T follicular helper cell (primary cell): ENCODE measurements around the gene GIMAP2.
"Not testable (repeated sequence)": the region's sequence is repeated elsewhere in the genome, so short reads cannot be mapped to it uniquely, and the experiment has no call there.

Experiments used
- DNase-seq: peaks from one replicate; pipeline ENCODE4 v3.0.0-alpha.2; 2020; ENCODE audit warnings: low read depth
- total RNA-seq, 2 experiments: gene quantifications; one replicate each; lab custom pipeline; 2026; lab: John Stamatoyannopoulos, UW

Gene GIMAP2
- 29.2 to 107 reads per million in 2 experiments for total RNA-seq

DNA sequence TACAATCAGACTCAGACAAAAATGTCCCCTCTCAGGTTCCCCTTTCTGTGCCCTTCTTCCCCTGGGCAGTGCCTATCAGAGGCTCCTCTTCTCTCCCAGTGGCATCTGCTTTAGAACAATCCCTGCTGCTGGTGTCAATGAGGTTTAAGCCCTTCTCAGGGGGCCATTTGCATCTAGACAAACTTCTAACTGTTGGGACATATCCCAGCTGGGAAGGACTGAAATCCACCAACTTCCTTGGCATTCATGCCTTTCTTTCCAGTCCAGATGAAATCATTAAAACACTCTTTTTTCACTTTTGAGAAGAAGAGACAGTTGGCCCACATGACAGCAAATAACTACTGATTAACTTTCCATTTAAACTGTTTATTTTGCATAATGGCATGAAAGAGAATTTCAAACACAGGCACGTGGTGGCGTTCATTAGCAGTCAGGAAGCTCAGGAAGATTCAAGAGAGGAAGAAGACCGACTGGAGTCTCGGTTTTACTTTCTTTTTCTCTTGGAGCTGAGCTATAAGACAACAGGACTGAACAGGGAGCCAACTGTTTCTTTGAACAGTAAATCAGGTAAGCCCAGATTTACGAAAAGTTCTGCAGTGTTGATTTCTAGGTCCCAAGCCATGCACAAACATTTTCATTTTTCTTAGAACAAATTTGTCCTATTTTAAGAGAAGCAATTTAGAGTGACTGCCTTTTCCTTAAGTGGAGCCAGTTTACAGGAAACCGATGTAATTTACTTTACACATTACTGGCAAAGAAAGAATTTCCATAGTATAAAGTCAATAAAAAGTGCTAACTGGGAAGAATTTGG lies at the start of gene GIMAP2:
Gene GIMAP2 (plus strand): TSS at position 488 of the 811 bp plus-strand sequence. CDS start 1,354 bp downstream, outside the sequence.
- peak; percentile 21 for DNase-seq

- no peak for DNase-seq
These were observed 43.7 kb upstream of the GIMAP2 start for GRCh38 chr7:150641854-150642253.

DNA sequence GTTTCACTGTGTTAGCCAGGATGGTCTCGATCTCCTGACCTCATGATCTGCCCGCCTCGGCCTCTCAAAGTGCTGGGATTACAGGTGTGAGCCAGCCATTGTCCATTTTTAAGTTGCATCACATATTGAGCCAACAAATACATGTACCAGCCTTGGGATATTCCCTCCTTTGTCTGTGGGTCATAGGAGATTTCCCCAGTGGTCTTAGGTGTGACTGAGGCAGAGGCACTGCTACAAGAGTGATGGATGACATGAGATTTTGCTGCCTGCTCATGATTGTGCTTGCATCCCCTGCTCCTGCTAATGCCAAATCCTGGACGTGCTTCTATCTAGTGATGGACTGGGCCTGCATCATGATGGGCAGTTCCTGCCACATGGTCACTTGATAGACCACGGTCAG lies 42.6 kb upstream of the GIMAP2 start:
- no peak for DNase-seq

- no peak for DNase-seq
These were observed 40.1 kb upstream of the GIMAP2 start for GRCh38 chr7:150645259-150646020.

DNA sequence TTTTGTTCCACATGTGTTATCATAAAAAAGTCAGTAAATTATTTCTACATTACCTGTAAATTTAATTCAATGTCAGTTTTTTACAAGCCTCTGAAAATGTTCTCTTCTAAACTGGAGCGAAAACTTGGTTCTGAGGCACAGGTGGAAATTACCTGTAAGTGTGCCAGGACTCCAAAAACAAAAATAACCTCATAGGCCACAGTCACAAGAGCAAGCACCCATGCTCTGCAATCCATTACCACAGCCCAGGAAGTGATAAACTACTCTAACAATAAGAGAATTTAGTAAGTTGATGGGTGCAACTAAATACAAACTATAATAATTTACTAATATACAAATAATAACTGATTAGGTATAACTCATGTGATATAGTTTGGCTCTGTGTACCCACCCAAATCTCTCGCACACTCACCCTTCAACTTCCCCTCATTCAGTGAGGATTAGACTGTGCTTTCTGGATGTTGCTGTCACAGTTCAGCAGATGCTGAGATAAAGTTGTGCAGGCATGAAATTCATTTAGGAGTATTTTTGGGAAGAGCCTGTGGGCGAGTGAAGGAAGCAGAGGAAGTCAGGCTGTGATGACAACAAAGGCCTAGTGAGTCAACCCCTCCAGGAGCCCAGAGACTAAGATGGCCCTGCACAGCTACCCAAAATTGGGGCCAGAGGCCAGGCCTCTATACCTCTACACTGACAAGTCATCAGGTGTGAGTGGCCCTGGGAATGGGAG lies 37.0 kb upstream of the GIMAP2 start:
- DNase-seq, result no peak

DNA sequence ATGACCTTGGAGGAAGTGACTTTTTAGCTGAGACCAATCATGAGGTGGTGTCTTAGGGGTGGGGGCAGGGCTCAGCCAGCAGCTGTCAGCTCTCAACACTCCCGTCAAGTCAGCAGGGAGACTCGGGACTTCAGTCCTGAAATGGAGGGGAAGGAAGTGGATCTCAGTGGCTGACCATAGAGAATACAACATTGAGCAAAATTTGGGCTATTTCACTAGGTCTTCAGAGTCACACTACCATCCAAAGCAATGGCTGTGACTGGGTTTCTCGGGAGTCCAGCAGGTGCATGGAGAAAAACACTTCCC lies 36.5 kb upstream of the GIMAP2 start:
- DNase-seq, result no peak

DNA sequence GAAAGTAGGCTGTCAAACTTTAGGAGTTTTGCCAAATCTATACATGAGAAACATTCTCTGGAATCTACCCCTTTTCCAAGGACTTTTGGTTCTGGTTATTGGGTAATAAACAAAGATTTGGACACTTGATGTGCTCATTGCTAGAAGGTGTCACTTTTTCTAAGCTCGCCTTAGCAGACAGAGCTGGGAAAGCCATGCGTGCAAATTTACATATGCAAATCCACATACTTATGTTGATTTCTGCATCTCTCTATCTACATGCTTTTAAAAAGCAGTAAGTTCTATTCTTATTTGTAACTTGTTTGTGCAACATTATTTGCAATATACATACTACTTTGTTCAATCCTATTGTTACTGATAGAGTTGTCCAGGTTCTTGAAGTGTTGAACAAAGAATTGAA lies 30.8 kb upstream of the GIMAP2 start:
- no peak for DNase-seq

GRCh38 chr7:150656047-150656446 lies 29.5 kb upstream of the GIMAP2 start:
- no peak for DNase-seq

- DNase-seq, result peak; percentile 18
These were observed 28.0 kb upstream of the GIMAP2 start for GRCh38 chr7:150657526-150657925.

GRCh38 chr7:150660939-150661613 lies 24.4 kb upstream of the GIMAP2 start:
- no peak for DNase-seq

GRCh38 chr7:150662821-150663220 lies 22.7 kb upstream of the GIMAP2 start:
- DNase-seq, result not testable (repeated sequence)

GRCh38 chr7:150663802-150664494 lies 21.6 kb upstream of the GIMAP2 start:
- no peak for DNase-seq

- peak; percentile 25 for DNase-seq
These were observed 20.3 kb upstream of the GIMAP2 start for GRCh38 chr7:150665089-150665748.

DNA sequence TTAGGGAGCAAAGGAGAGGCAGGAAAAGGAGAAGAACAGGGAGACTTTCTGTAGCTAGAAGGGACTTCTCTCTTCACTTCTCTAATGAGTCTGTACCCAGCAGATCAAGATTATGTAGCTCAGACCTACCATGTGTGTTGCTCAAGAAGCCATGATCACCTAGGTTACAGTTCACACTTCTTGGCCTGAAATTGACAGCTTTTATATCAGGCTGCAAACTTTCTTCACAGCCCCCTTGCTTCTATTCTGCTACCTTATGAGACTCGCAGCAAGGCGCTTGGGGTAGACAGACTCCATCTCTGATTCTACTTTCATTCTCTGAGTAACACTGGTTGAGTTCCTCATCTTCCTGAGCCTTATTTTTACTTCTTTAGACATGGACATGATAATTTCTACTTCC lies 19.6 kb upstream of the GIMAP2 start:
- no peak for DNase-seq

GRCh38 chr7:150666412-150666811 lies 19.1 kb upstream of the GIMAP2 start:
- DNase-seq, result no peak

DNA sequence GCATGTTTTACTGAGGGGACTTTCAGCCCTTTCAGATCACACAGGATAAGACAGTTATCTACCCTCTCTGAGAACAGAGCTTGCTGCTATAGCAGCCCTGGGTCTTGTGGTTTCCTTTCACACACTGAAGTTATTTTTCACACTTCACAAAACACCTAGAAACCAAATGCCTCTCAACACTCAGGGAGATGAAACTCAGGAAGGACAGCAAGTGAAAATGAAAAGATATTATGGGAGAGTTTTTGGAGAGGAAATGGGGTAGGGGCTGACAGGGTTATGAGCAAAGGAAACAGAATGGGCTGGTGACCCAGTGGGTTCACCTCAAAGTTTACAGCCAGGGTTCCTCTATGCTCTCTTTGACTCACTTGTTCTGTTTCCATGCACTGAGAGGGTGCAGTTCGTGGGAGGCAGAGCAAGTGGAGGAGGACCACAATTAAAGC lies 17.0 kb upstream of the GIMAP2 start:
- peak; percentile 27 for DNase-seq

DNA sequence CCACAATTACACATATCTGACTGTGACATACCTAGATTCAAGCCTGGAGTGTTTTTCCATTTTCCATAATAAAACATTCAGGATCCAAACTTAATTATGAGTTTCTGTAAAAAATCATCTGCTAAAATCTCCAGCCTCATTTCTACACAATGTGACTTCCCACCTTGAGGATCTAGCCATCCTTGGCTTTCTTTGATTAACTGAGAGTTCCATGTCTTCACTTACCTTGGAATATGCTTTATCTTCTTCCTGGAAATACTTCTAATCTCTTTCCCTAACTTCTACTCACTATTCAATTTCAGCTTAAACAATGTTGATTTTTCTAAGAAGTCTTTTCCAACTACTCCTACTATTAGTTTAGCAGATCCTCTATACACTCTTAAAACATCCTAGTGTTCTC lies 16.5 kb upstream of the GIMAP2 start:
- DNase-seq, result no peak

DNA sequence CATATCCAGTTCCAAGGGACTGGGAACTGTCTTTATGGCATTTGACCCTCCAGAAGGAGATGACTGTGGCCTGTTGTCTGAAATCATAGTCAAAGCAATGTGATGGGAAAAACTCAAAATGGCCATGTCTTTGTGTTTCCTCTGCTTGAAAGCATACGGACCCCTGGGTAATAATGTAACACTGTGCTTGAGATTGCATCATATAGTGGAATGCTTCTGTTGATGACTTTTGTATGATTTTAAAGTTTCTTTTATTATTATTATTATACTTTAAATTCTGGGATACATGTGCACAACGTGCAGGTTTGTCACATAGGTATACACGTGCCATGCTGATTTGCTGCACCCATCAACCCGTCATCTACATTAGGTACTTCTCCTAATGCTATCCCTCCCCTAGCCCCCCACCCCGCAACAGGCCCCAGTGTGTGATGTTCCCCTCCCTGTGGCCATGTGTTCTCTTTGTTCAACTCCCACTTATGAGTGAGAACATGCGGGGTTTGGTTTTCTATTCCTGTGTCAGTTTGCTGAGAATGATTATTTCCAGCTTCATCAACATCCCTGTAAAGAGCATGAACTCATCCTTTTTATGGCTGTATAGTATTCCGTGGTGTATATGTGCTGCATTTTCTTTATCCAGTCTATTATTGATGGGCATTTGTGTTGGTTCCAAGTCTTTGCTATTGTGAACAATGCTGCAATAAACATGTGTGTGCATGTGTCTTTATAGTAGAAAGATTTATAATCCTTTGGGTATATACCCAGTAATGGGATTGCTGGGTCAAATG lies 13.5 kb upstream of the GIMAP2 start:
- DNase-seq, result not testable (repeated sequence)

DNA sequence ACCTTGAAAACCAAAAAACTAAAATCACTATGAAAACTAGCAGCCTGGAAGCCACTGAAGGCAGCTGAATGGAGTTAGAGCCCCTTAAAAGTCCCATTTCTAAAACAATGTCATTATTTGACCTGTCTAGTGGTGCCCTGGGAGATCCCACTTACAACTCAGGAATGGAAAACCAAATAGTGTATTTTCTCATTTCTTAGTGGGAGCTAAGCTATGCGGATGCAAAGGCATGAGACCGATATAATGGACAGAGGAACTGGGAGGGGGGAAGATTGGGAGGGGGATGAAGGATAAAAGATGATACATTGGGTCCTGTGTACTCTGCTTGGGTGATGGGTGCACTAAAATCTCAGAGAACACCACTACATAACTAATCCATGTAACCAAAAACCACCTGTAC lies 9.8 kb upstream of the GIMAP2 start:
- no peak for DNase-seq

DNA sequence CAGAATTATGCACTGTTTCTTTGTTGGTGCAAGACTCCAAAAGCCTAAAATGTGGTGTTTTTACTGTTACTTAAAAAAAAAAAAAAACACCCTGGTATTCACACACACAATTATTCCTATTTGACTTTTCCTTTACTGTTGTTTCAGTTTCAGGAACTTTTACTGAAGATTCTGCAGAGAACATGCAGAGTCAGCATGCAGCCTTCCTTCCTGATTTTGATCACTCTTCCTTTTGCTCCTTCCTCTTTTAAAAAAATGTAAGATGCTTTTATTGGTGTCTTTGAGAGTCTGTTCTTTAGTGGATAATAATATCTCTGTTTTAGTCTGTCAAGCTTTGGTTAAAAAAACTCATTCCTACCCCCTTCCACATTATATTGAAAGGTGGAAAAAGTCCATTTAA lies 9.2 kb upstream of the GIMAP2 start:
- DNase-seq, result not testable (repeated sequence)
